ENCODE measurements around the gene SLC39A11. TPM values are rescaled to one million over a fixed set of nuclear protein-coding genes. Genes with fewer than 3 reads are reported as not detected.

SLC39A11 gene
- total RNA-seq, 1 experiment from 2014 or later: 18.9 TPM

- TF ChIP-seq STAT6 (CRISPR knock-in tag; conservative IDR thresholded peaks at IDR 0.05; ENCODE audit: low read depth) (no peak), ZNF423 (CRISPR knock-in tag; IDR thresholded peaks at IDR 0.05) (no peak), TEAD1 (CRISPR knock-in tag; IDR thresholded peaks at IDR 0.05) (no peak)
These were observed 467.8 kb downstream of the SLC39A11 start (continued) for GRCh38 chr17:72624652-72625051.

- DNase-seq (ENCODE audit: low spot score): no peak
- peaks cover 25% of the 10 kb centered on the region for H3K9me3 Mint-ChIP-seq
- no peaks in the 10 kb centered on the region for H3K36me3 Mint-ChIP-seq
- CTCF ChIA-PET: interaction anchor here (0.6 to 2.7 kb wide), 4 partner anchors 9 to 67 kb away, joined by 3 to 13 read pairs (median 3); no protein-coding TSS in a partner anchor
- no peaks in the 10 kb centered on the region; the same call in 1 of the 2 replicates for H3K27me3 Mint-ChIP-seq (ENCODE audit: low read depth)
- POLR2A ChIA-PET: no interaction called here
- peaks cover 22% of the 10 kb centered on the region for H3K4me1 Mint-ChIP-seq
- no peak overlapping the region for H3K4me3 Mint-ChIP-seq
- TF ChIP-seq PRRX2 (CRISPR knock-in tag; IDR thresholded peaks at IDR 0.05) (no peak), AR (CRISPR knock-in tag; IDR thresholded peaks at IDR 0.05) (no peak), NR3C1 (CRISPR knock-in tag; conservative IDR thresholded peaks at IDR 0.05; ENCODE audit: low read depth) (no peak), JAZF1 (CRISPR knock-in tag; IDR thresholded peaks at IDR 0.05) (no peak), ZNF121 (CRISPR knock-in tag; IDR thresholded peaks at IDR 0.05) (no peak), ZNF425 (CRISPR knock-in tag; conservative IDR thresholded peaks at IDR 0.05) (no peak), ZNF219 (CRISPR knock-in tag; IDR thresholded peaks at IDR 0.05; ENCODE audit: borderline replicate concordance) (no peak), ERG (CRISPR knock-in tag; IDR thresholded peaks at IDR 0.05) (no peak), RORB (CRISPR knock-in tag; IDR thresholded peaks at IDR 0.05) (no peak), AFF4 (CRISPR knock-in tag; IDR thresholded peaks at IDR 0.05; ENCODE audit: borderline replicate concordance) (no peak)
- no peak overlapping the region for H3K27ac Mint-ChIP-seq
- ATAC-seq: no peak
These were observed 468.3 kb downstream of the SLC39A11 start for GRCh38 chr17:72624226-72624625.
